GM12874 (cell line): ENCODE measurements around the gene APOA4.

Experiments used
- TF ChIP-seq, protein P1 (sequence below): IDR thresholded peaks from 2 replicates; pipeline ENCODE4 v1.5.1; 2011; ENCODE audit warnings: low read depth, mild to moderate bottlenecking, control low read depth, low read length, moderate library complexity; ENCODE audit not compliant: insufficient read depth

APOA4 gene

DNA sequence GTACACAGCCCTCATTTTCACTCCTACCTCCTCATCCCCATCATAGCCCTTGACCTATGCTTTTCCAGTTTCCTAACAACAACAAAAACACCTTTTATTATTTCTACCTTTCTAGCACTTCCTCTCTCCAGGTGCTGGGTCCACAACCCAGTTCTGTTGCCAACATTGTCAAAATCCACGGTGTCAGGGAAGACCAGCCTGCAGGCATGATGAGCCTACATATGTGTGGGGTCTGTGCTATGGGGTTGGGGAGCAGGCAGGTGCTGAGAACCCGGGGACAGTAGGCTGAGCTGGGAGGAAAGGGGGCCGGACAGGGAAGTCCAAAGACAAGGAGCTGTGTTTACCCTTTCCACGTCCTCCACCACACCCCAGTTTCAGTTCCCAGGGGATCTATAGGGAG lies 34.6 kb downstream of the APOA4 start:
- TF ChIP-seq, protein P1, sequence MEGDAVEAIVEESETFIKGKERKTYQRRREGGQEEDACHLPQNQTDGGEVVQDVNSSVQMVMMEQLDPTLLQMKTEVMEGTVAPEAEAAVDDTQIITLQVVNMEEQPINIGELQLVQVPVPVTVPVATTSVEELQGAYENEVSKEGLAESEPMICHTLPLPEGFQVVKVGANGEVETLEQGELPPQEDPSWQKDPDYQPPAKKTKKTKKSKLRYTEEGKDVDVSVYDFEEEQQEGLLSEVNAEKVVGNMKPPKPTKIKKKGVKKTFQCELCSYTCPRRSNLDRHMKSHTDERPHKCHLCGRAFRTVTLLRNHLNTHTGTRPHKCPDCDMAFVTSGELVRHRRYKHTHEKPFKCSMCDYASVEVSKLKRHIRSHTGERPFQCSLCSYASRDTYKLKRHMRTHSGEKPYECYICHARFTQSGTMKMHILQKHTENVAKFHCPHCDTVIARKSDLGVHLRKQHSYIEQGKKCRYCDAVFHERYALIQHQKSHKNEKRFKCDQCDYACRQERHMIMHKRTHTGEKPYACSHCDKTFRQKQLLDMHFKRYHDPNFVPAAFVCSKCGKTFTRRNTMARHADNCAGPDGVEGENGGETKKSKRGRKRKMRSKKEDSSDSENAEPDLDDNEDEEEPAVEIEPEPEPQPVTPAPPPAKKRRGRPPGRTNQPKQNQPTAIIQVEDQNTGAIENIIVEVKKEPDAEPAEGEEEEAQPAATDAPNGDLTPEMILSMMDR, result no peak

DNA sequence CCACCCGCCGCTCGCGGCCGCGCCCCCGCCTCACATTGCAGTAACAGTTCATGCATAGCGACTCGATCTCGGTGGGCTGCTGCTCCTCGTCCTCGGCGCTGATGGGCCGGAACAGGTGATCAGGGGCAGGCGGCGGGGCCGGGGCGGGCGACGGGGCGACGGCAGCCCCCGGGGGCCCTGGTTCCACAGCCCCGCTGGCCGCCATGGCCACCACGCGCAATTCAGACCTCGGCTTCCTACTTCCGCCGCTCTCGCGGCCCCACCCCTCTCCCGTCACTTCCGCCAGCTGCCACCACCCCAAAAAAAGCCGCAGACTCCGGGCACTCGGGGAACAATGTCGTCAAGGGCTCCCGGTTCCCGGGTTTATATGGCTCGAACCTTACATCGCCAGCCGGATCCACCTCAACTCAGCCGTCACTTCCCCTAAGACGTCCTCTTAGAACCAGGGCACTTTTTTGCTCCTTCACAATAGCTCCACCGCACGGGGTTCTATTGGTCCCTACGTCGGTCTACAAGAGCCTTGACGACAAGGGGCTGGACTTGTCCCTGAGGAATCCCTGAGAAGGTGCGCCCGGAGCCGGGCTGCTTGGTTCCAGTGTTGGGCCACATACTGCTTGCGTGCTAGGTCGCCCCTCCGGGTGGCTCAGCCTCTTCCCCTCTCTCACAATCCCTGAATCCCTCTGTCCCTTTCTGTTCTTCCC lies 35.2 kb downstream of the APOA4 start, which contains the start of gene ZPR1:
ZPR1 (minus strand) TSS at position 238 of the 701 bp plus-strand sequence; CDS start at position 205, 33 bp downstream.
- TF ChIP-seq, protein P1, result no peak

DNA sequence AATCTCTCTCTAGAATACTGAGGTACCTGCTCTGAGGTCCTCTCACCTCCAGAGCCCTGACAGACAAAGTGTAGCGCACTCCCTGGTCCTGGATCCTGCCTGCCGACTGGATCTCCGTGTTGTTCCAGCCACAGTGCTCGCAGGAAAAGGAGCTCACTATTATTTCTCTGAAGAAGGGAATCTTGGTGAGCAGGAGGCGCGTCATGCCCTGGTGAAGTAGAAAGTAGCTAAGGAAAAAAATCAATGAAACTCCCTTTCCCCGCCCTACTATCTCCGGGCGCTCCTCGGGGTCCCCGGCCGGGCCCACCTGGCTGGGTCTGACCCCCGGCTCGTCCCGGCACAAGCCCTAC lies 35.7 kb downstream of the APOA4 start:
- TF ChIP-seq, protein P1, result no peak

DNA sequence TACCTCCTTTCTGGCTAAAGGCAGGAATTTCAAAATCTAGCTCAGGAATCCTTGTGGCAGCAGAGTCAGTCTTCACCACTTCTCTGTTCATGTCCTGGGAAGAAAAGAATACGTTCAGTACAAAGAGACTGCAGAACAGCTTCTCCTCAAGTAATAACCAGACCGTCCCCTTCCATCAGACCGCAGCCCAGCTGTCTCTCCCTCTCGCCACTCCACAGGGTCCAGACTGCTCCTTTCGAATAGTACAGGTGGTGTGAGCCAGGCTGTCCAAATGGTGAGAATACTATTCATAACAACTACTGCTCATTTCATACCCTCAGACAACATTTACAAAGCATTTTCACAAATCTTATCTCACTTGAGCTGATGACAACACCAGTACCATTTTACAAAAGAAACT lies 36.1 kb downstream of the APOA4 start:
- TF ChIP-seq, protein P1, result no peak

DNA sequence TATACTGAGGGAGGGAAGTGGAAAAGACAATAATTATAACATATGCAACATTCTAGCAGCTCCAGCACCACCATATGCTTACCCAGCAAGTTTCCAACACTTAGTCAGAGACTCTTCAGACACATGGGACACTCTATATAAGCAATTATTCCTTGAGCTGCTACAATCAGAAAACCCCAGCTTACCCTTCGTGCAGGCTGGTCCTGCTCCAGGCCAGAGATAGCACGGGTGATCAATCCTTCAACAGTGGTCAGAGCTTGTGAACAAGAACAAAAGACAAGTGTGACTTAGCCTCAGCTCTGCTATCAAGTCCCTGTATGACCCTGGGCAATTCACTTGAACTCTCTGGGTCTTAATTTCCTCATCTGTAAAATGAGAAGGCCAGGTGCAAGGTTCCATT lies 36.8 kb downstream of the APOA4 start:
- TF ChIP-seq, protein P1, result no peak

DNA sequence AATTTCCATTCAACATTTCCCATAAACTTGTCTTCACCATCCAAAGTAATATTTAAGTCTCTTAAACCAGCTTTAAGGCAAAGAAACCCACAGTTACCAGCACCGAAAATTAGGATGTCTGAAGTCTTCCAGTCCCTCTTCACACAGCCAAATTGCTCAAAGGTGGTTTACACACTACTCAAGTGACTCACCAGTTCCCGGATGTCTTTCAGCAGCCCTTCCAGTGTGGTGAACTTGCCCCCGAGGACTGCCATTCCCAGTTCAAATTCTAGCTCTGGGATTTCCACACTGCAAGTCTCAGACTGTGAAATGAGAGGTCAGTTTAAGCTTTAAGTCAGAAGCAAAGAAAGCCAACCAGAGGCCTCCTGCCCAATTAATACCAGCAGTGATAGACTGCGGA lies 40.4 kb downstream of the APOA4 start:
- TF ChIP-seq, protein P1, result no peak

DNA sequence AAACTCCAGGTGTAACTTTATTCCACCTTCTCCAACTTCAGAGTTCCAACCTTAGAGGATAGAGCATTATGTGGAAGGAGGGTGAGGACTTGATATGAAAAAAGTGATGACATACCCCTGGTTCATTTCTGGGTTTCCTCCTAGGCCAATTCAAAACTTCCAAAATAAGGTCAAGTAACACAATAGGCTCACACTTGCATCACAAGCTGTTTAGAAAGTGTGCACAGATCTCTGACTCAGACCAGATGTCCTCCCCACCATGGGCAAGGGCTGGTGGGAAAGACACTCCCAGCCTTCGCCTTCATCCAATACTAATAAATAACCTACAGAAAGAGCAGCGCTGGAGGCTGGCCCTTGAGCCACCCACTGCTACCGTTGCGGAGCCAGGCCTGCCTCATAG lies 44.5 kb downstream of the APOA4 start:
- TF ChIP-seq, protein P1, result no peak
